H7 (cell line): Measurements from ENCODE around the gene DNAJB1. TPM values are rescaled to one million over a fixed set of nuclear protein-coding genes. Genes with fewer than 3 reads are reported as not detected.

Experiments used
- DNase-seq: peaks from one replicate; pipeline ENCODE4 v3.0.0; 2012
- H3K27me3 ChIP-seq: 2 replicates; pipeline ENCODE4 v1.6.0; 2011; ENCODE audit warnings: mild to moderate bottlenecking, low read length; ENCODE audit not compliant: control insufficient read depth, insufficient read depth
- H3K36me3 ChIP-seq: replicated peaks from 2 replicates; pipeline ENCODE4 v1.5.1; 2011; ENCODE audit warnings: low read length; ENCODE audit not compliant: control insufficient read depth, insufficient read depth
- H3K4me3 ChIP-seq: 2 replicates; pipeline ENCODE4 v1.5.1; 2011; ENCODE audit warnings: low read depth, mild to moderate bottlenecking, control low read depth, low read length, moderate library complexity; ENCODE audit not compliant: insufficient read depth
- total RNA-seq: library from RNA; depleted of rRNA; stranded (reverse); fragments of >200 nt; shearing (Covaris generic); gene quantifications from 2 replicates; pipeline ENCODE4 v1.2.3, GENCODE V29; 2014

DNAJB1 gene
- total RNA-seq, 1 experiment from 2014 or later = 46.9 TPM

GRCh38 chr19:14502334-14503092, 15.7 kb downstream of the DNAJB1 start:
- DNase-seq = no peak
- no peaks in the 10 kb centered on the region for H3K27me3 ChIP-seq
- H3K4me3 ChIP-seq = no peak overlapping the region
- no peaks in the 10 kb centered on the region for H3K36me3 ChIP-seq

DNA sequence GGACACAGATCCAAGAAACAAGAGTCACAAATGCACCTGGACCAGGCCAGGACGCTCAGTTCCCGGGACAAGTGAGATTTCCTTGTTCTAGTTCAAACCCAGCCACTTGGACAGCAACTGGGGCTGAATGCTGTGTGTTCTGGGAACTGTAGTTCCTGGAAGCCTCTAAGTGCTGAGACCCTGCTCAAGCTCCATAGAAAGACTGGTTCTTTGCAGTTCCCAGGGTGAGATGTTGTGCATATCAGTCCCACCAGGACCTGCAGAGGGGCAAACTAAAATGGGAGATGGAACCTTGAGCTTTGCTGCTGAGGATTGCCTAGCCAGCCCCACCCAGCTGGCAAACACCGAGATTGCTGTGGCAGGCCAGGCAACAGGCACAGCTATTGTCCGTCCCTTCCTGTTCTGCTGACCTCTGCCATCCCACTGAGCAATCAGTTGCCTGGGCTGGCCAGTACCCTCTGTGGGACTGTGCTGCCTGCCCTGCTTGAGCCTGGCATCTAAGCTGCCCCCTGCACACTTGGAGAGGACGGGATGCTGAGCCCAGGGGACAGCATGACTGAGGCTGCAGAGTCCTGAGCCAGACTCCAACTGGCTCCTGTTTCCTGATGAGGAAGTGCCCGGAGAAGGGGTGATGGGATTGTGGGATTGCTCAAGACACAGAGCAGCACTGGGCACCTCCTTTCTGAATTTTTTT, 20.8 kb downstream of the DNAJB1 start:
- DNase-seq = peak; percentile 59
- H3K4me3 ChIP-seq = no peak overlapping the region

GRCh38 chr19:14496834-14497227, 21.4 kb downstream of the DNAJB1 start:
- peaks cover 1% of the 10 kb centered on the region; the same call in 1 of the 2 replicates for H3K36me3 ChIP-seq
- H3K27me3 ChIP-seq = no peaks in the 10 kb centered on the region
- H3K4me3 ChIP-seq = peak overlapping the region; percentile 39; the same call in 1 of the 2 replicates
- no peak for DNase-seq

More for the DNA sequence above, 20.8 kb downstream of the DNAJB1 start:
- no peaks in the 10 kb centered on the region for H3K27me3 ChIP-seq
- no peaks in the 10 kb centered on the region for H3K36me3 ChIP-seq

- no peaks in the 10 kb centered on the region for H3K27me3 ChIP-seq
Measured at GRCh38 chr19:14496029-14496833, 22.0 kb downstream of the DNAJB1 start, which contains the start of gene GIPC1. TSS of gene GIPC1 (minus strand) at chr19:14496127. CDS start at chr19:14482976, 13,151 bp downstream.

DNA sequence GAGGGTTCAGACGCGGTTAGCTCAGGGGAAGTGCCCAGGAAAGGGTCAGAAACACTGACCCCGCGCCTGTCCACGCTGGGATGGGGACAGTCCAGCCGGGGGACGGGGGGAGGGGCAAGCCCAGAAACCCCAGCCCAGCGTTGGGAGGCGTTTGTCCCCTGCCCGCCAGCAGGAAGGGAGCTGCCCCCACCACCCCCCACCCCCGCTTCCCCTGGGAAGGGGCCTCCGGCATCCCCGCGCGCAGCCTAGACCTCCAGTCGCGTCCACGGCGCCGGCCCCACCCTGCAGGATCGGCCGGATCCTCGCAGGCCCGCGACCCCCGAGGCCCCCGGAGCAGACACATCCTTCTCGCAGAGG, 22.5 kb downstream of the DNAJB1 start:
- H3K27me3 ChIP-seq = no peaks in the 10 kb centered on the region
- DNase-seq = no peak
- peaks cover 2% of the 10 kb centered on the region for H3K36me3 ChIP-seq
- H3K4me3 ChIP-seq = peak overlapping the region; percentile 58

More at GRCh38 chr19:14496029-14496833, 22.0 kb downstream of the DNAJB1 start, which contains the start of gene GIPC1:
- peak; percentile 100 for DNase-seq
- Histone ChIP-seq H3K36me3 (peaks cover 2% of the 10 kb centered on the region), H3K4me3 (peak within 1 kb of the TSS; percentile 58)

- Histone ChIP-seq H3K4me3 (peak overlapping the region; percentile 58), H3K27me3 (no peaks in the 10 kb centered on the region), H3K36me3 (peaks cover 2% of the 10 kb centered on the region)
- peak; percentile 78 for DNase-seq
Measured at GRCh38 chr19:14494910-14495671, 23.1 kb downstream of the DNAJB1 start.

- no peak for DNase-seq
- H3K27me3 ChIP-seq = no peaks in the 10 kb centered on the region
- peaks cover 2% of the 10 kb centered on the region for H3K36me3 ChIP-seq
- no peak overlapping the region for H3K4me3 ChIP-seq
Measured at GRCh38 chr19:14494411-14494810, 23.8 kb downstream of the DNAJB1 start.

DNA sequence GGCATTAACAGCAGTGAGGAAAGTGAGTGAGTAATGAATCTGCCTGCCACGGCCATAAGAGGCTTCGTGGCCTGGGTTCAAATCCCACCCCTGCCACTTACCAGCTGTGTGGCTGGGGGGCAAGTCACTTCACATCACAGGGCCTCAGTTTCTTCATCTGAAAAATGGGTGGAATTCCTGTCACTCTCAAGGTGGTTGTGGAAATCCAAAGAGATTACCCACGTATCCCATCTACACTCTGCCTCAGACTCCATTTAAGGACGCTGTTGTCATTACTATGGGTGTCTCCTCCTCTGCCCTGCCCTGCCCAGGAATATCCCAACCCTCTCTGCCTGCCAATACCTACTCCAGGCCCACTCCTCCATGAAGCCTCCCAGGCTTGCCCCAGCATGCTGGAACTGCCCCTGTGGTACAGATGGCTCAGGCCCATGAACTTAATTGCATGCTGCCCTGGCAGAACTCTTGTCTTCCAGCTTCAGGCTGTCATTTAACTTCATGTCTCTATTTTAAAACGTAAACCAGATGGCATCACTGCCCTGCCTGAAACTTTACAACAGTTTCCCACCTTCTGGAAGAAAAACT, 25.4 kb downstream of the DNAJB1 start:
- Histone ChIP-seq H3K27me3 (no peaks in the 10 kb centered on the region), H3K4me3 (no peak overlapping the region), H3K36me3 (peaks cover 5% of the 10 kb centered on the region)
- DNase-seq = peak; percentile 17

DNA sequence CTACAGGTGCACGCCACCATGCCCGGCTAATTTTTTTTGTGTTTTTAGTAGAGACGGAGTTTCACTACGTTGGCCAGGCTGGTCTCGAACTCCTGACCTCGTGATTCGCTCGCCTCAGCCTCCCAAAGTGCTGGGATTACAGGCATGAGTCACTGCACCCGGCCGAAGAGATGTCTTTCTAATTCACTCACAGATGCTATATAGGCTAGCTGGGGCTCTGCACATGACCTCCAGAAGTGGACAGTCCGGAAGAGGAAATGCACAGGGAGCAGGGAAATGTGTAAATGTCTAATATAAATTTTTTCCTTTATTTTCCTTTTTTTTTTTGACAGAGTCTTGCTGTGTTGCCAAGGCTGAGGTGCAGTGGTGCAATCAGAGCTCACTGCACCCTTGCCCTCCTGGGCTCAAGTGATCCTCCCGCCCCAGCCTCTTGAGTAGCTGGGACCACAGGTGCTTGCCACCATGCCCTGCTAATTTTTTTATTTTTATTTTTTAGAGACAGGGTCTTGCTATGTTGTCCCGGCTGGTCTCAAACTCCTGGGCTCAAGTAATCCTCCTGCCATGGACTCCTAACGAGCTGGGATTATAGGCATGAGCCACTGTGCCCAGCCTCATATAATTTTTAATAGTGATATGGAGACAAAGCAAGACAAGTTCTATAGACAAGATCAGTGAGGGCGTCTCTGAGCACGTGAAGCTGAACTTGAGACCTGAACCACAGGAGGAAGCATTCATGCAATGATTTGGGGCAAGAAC, 30.6 kb downstream of the DNAJB1 start:
- Histone ChIP-seq H3K4me3 (no peak overlapping the region), H3K27me3 (no peaks in the 10 kb centered on the region), H3K36me3 (peaks cover 5% of the 10 kb centered on the region)
- no peak for DNase-seq

DNA sequence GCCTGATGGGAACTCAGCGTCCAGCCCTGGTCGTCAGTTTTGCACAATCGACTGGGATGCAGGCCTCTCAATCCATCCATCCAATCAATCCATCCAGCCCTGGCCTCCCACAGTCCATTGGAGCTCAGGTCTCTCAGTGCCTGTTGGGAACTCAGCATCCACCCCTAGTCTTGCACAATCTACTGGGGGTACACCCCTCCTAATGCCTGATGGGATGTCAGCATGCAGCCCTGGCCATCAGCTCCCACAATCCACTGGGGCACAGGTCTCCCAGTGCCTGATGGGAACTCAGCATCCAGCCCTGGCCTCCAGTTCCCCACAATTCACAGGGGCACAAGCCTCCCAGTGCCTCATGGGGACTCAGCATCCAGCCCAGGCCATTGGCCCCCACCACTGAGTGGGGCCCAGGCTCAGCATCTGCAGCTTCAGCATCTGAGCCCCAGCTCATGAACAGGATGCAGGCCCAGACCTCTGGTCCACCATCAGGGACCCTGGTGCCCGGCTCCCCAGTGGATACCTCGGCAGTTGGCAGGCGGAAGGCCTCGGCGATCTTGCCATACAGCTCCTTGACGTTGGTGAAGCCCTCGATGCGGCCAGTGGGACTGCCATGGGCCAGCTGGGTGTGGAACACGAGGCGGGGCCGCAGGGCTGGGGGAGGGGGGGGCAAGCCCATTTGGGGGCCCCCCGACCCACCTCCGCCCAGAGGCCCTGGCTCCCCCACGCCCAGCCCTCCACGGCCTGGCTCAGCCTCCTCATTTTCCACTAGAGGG, 35.8 kb downstream of the DNAJB1 start:
- no peak overlapping the region for H3K4me3 ChIP-seq
- peak; percentile 43 for DNase-seq
- no peaks in the 10 kb centered on the region for H3K27me3 ChIP-seq
- peaks cover 3% of the 10 kb centered on the region for H3K36me3 ChIP-seq

GRCh38 chr19:14480700-14481079, 37.5 kb downstream of the DNAJB1 start:
- H3K36me3 ChIP-seq = peaks cover 3% of the 10 kb centered on the region
- H3K4me3 ChIP-seq = no peak overlapping the region
- peak; percentile 64 for DNase-seq
- no peaks in the 10 kb centered on the region for H3K27me3 ChIP-seq

DNA sequence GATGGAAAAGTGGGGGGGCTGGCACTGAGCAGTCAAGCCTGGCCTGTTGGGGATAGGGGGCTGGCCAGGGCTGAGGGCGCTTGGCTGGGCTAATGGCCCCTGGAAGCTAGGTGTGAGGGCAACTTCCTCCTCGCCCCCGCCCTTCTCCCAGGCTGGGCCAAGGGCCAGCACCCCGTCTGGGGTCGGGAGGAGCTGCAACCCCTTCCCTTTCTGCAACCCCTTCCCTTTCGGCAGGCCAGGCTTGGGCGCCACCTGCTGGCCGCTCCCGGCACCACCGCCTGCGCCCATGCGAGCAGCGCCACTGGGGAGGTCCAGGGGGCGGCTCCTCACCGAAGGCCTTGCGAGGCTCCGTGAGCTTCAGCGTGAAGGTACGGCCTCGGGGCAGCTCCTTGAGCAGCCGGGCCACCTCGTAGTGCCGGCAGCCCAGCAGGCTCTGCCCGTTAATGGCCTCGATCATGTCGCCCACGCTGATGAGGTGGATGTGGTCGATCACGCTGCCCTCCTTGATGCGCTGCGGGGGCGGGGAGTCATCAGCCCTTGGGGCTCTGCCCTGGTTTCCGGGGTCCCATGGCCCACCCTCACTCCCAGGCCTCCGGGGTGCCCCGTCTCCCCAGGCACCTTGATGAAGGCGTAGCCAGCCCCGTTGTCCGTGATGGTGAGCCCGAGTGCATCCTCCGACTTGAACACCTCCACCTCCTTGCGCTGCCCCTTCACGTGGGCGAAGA, 38.1 kb downstream of the DNAJB1 start:
- H3K36me3 ChIP-seq = peaks cover 3% of the 10 kb centered on the region
- peak; percentile 99 for DNase-seq

More for the DNA sequence above, 38.1 kb downstream of the DNAJB1 start:
- H3K27me3 ChIP-seq = no peaks in the 10 kb centered on the region
- no peak overlapping the region for H3K4me3 ChIP-seq
